ENCODE data around the gene TENT4A. TPM values are rescaled to one million over a fixed set of nuclear protein-coding genes. Genes with fewer than 3 reads are reported as not detected.
A peak's percentile ranks its signal among the peaks of the same experiment; 100 is the strongest.

TENT4A gene
- total RNA-seq, 1 experiment from 2014 or later = 32.3 TPM

GRCh38 chr5:6762116-6762515, 48.9 kb downstream of the TENT4A start:
- POLR2A ChIA-PET = no interaction called here
- no TSS peak for BruUV-seq (replicated peaks)

GRCh38 chr5:6762697-6763096, 49.5 kb downstream of the TENT4A start:
- ChIA-PET POLR2A (no interaction called here), CTCF (no interaction called here)
- Histone ChIP-seq H3K36me3 (ENCODE audit: control insufficient read depth, insufficient read depth, low read length) (peaks cover 2% of the 10 kb centered on the region; the same call in 1 of the 2 replicates), H3K4me3 (ENCODE audit: low read depth, low read length) (no peak overlapping the region), H3K9me3 (no peaks in the 10 kb centered on the region), H3K27me3 (replicated peaks; ENCODE audit: control insufficient read depth, insufficient read depth, low read length) (no peaks in the 10 kb centered on the region), H3K4me1 (0 out of 2 replicates have a peak, but pooled peaks cover 5% of the 10 kb centered on the region)
- Mint-ChIP-seq H3K4me1 (ENCODE audit: low read depth, unreplicated experiment) (no peaks in the 10 kb centered on the region), H3K36me3 (ENCODE audit: insufficient read depth, unreplicated experiment) (peaks cover 45% of the 10 kb centered on the region), H3K27ac (ENCODE audit: unreplicated experiment) (peak overlapping the region; percentile 59), H3K9me3 (ENCODE audit: unreplicated experiment) (no peaks in the 10 kb centered on the region), H3K4me3 (ENCODE audit: unreplicated experiment) (no peak overlapping the region), H3K27me3 (ENCODE audit: insufficient read depth, unreplicated experiment) (no peaks in the 10 kb centered on the region)
- DNase-seq = no peak
- BruUV-seq (replicated peaks) = no TSS peak
- TF ChIP-seq, protein P1, sequence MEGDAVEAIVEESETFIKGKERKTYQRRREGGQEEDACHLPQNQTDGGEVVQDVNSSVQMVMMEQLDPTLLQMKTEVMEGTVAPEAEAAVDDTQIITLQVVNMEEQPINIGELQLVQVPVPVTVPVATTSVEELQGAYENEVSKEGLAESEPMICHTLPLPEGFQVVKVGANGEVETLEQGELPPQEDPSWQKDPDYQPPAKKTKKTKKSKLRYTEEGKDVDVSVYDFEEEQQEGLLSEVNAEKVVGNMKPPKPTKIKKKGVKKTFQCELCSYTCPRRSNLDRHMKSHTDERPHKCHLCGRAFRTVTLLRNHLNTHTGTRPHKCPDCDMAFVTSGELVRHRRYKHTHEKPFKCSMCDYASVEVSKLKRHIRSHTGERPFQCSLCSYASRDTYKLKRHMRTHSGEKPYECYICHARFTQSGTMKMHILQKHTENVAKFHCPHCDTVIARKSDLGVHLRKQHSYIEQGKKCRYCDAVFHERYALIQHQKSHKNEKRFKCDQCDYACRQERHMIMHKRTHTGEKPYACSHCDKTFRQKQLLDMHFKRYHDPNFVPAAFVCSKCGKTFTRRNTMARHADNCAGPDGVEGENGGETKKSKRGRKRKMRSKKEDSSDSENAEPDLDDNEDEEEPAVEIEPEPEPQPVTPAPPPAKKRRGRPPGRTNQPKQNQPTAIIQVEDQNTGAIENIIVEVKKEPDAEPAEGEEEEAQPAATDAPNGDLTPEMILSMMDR (IDR thresholded peaks at IDR 0.05; ENCODE audit: insufficient read depth in 1 of 2, low read depth in 1 of 2, low read length in 1 of 2, severe bottlenecking in 1 of 2, unreplicated experiment in 1 of 2) = no peak
- intact Hi-C loops (cut with micrococcal nuclease; ENCODE audit: unreplicated experiment) = no loop called here

More at GRCh38 chr5:6762116-6762515, 48.9 kb downstream of the TENT4A start:
- TF ChIP-seq, protein P1 (IDR thresholded peaks at IDR 0.05; ENCODE audit: insufficient read depth in 1 of 2, low read depth in 1 of 2, low read length in 1 of 2, severe bottlenecking in 1 of 2, unreplicated experiment in 1 of 2) = no peak
- intact Hi-C loops (cut with micrococcal nuclease; ENCODE audit: unreplicated experiment) = no loop called here
- H3K9me3 ChIP-seq = no peaks in the 10 kb centered on the region
- H3K36me3 ChIP-seq (ENCODE audit: control insufficient read depth, insufficient read depth, low read length) = peaks cover 2% of the 10 kb centered on the region; the same call in 1 of the 2 replicates
- H3K9me3 Mint-ChIP-seq (ENCODE audit: unreplicated experiment) = no peaks in the 10 kb centered on the region
- CTCF ChIA-PET = no interaction called here
- H3K4me3 Mint-ChIP-seq (ENCODE audit: unreplicated experiment) = no peak overlapping the region
- no peaks in the 10 kb centered on the region for H3K27me3 ChIP-seq (replicated peaks; ENCODE audit: control insufficient read depth, insufficient read depth, low read length)
- H3K27ac Mint-ChIP-seq (ENCODE audit: unreplicated experiment) = no peak overlapping the region
- no peaks in the 10 kb centered on the region for H3K27me3 Mint-ChIP-seq (ENCODE audit: insufficient read depth, unreplicated experiment)
- peaks cover 7% of the 10 kb centered on the region; the same call in 1 of the 2 replicates for H3K4me1 ChIP-seq
- peaks cover 46% of the 10 kb centered on the region for H3K36me3 Mint-ChIP-seq (ENCODE audit: insufficient read depth, unreplicated experiment)
- H3K4me1 Mint-ChIP-seq (ENCODE audit: low read depth, unreplicated experiment) = no peaks in the 10 kb centered on the region
- DNase-seq = no peak
- H3K4me3 ChIP-seq (ENCODE audit: low read depth, low read length) = no peak overlapping the region

GRCh38 chr5:6763191-6763590, 50.0 kb downstream of the TENT4A start:
- Mint-ChIP-seq H3K4me3 (ENCODE audit: unreplicated experiment) (no peak overlapping the region), H3K4me1 (ENCODE audit: low read depth, unreplicated experiment) (no peaks in the 10 kb centered on the region), H3K27ac (ENCODE audit: unreplicated experiment) (peak overlapping the region; percentile 59), H3K27me3 (ENCODE audit: insufficient read depth, unreplicated experiment) (no peaks in the 10 kb centered on the region), H3K36me3 (ENCODE audit: insufficient read depth, unreplicated experiment) (peaks cover 45% of the 10 kb centered on the region), H3K9me3 (ENCODE audit: unreplicated experiment) (no peaks in the 10 kb centered on the region)
- intact Hi-C loops (cut with micrococcal nuclease; ENCODE audit: unreplicated experiment) = no loop called here
- ChIA-PET CTCF (no interaction called here), POLR2A (no interaction called here)
- H3K4me3 ChIP-seq (ENCODE audit: low read depth, low read length) = no peak overlapping the region
- H3K9me3 ChIP-seq = no peaks in the 10 kb centered on the region
- BruUV-seq (replicated peaks) = no TSS peak
- no peak for DNase-seq
- H3K27me3 ChIP-seq (replicated peaks; ENCODE audit: control insufficient read depth, insufficient read depth, low read length) = no peaks in the 10 kb centered on the region
- H3K4me1 ChIP-seq = 0 out of 2 replicates have a peak, but pooled peaks cover 5% of the 10 kb centered on the region
- TF ChIP-seq, protein P1 (IDR thresholded peaks at IDR 0.05; ENCODE audit: insufficient read depth in 1 of 2, low read depth in 1 of 2, low read length in 1 of 2, severe bottlenecking in 1 of 2, unreplicated experiment in 1 of 2) = no peak
- peaks cover 2% of the 10 kb centered on the region; the same call in 1 of the 2 replicates for H3K36me3 ChIP-seq (ENCODE audit: control insufficient read depth, insufficient read depth, low read length)

All from Caco-2 (cell line).